ENCODE results near the gene THBS3.
"Not testable (repeated sequence)": the region's sequence is repeated elsewhere in the genome, so short reads cannot be mapped to it uniquely, and the experiment has no call there.

The THBS3 gene

GRCh38 chr1:155189926-155190325 is 17.8 kb downstream of the THBS3 start:
- not testable (repeated sequence) for H3K4me3 Mint-ChIP-seq, H3K27ac Mint-ChIP-seq, H3K9me3 Mint-ChIP-seq, H3K36me3 Mint-ChIP-seq, ATAC-seq, H3K27me3 Mint-ChIP-seq
- peaks cover 45% of the 10 kb centered on the region for H3K4me1 Mint-ChIP-seq

- no peaks in the 10 kb centered on the region for H3K27me3 Mint-ChIP-seq
- H3K4me3 Mint-ChIP-seq: no peak overlapping the region
- H3K9me3 Mint-ChIP-seq: no peaks in the 10 kb centered on the region
- no peak for ATAC-seq
- H3K36me3 Mint-ChIP-seq: no peaks in the 10 kb centered on the region
- peaks cover 48% of the 10 kb centered on the region for H3K4me1 Mint-ChIP-seq
- H3K27ac Mint-ChIP-seq: peak overlapping the region; percentile 10
Observed at GRCh38 chr1:155188268-155188667, 19.4 kb downstream of the THBS3 start.

GRCh38 chr1:155187456-155187891 is 20.2 kb downstream of the THBS3 start:
- no peaks in the 10 kb centered on the region for H3K9me3 Mint-ChIP-seq

GRCh38 chr1:155186794-155187455 is 20.8 kb downstream of the THBS3 start:
- peaks cover 42% of the 10 kb centered on the region for H3K4me1 Mint-ChIP-seq
- peak overlapping the region; percentile 91 for H3K27ac Mint-ChIP-seq
- H3K4me3 Mint-ChIP-seq: no peak overlapping the region
- no peaks in the 10 kb centered on the region for H3K27me3 Mint-ChIP-seq
- H3K9me3 Mint-ChIP-seq: no peaks in the 10 kb centered on the region
- no peak for ATAC-seq
- no peaks in the 10 kb centered on the region for H3K36me3 Mint-ChIP-seq

More at GRCh38 chr1:155187456-155187891, 20.2 kb downstream of the THBS3 start:
- Mint-ChIP-seq H3K27me3 (no peaks in the 10 kb centered on the region), H3K4me1 (peaks cover 44% of the 10 kb centered on the region), H3K36me3 (no peaks in the 10 kb centered on the region), H3K27ac (peak overlapping the region; percentile 91), H3K4me3 (no peak overlapping the region)
- no peak for ATAC-seq

GRCh38 chr1:155186067-155186793 is 21.5 kb downstream of the THBS3 start:
- Mint-ChIP-seq H3K27ac (peak overlapping the region; percentile 91), H3K27me3 (no peaks in the 10 kb centered on the region), H3K9me3 (no peaks in the 10 kb centered on the region), H3K4me1 (peaks cover 42% of the 10 kb centered on the region), H3K4me3 (no peak overlapping the region), H3K36me3 (no peaks in the 10 kb centered on the region)
- no peak for ATAC-seq

GRCh38 chr1:155185783-155186066 is 22.0 kb downstream of the THBS3 start:
- peaks cover 42% of the 10 kb centered on the region for H3K4me1 Mint-ChIP-seq
- H3K36me3 Mint-ChIP-seq: no peaks in the 10 kb centered on the region
- H3K27me3 Mint-ChIP-seq: no peaks in the 10 kb centered on the region
- H3K9me3 Mint-ChIP-seq: no peaks in the 10 kb centered on the region
- peak overlapping the region; percentile 91 for H3K27ac Mint-ChIP-seq
- H3K4me3 Mint-ChIP-seq: peak overlapping the region; percentile 5
- no peak for ATAC-seq

- Mint-ChIP-seq H3K27ac (peak overlapping the region; percentile 91), H3K9me3 (no peaks in the 10 kb centered on the region)
- peak; percentile 96 for ATAC-seq
Observed at GRCh38 chr1:155184835-155185782, 22.6 kb downstream of the THBS3 start.

GRCh38 chr1:155184351-155184811 is 23.3 kb downstream of the THBS3 start:
- H3K27ac Mint-ChIP-seq: peak overlapping the region; percentile 91
- H3K9me3 Mint-ChIP-seq: no peaks in the 10 kb centered on the region
- no peak overlapping the region for H3K4me3 Mint-ChIP-seq
- H3K36me3 Mint-ChIP-seq: peaks cover 4% of the 10 kb centered on the region
- H3K27me3 Mint-ChIP-seq: no peaks in the 10 kb centered on the region
- H3K4me1 Mint-ChIP-seq: peaks cover 42% of the 10 kb centered on the region
- no peak for ATAC-seq

More at GRCh38 chr1:155184835-155185782, 22.6 kb downstream of the THBS3 start:
- H3K4me1 Mint-ChIP-seq: peaks cover 42% of the 10 kb centered on the region
- peak overlapping the region; percentile 5 for H3K4me3 Mint-ChIP-seq
- no peaks in the 10 kb centered on the region for H3K36me3 Mint-ChIP-seq
- no peaks in the 10 kb centered on the region for H3K27me3 Mint-ChIP-seq

GRCh38 chr1:155183775-155184221 is 23.9 kb downstream of the THBS3 start:
- peaks cover 42% of the 10 kb centered on the region for H3K4me1 Mint-ChIP-seq
- ATAC-seq: no peak
- no peaks in the 10 kb centered on the region for H3K9me3 Mint-ChIP-seq
- H3K27ac Mint-ChIP-seq: peak overlapping the region; percentile 91
- peaks cover 10% of the 10 kb centered on the region for H3K36me3 Mint-ChIP-seq
- H3K27me3 Mint-ChIP-seq: no peaks in the 10 kb centered on the region
- H3K4me3 Mint-ChIP-seq: no peak overlapping the region

- Mint-ChIP-seq H3K27me3 (no peaks in the 10 kb centered on the region), H3K36me3 (peaks cover 13% of the 10 kb centered on the region), H3K4me3 (no peak overlapping the region), H3K27ac (no peak overlapping the region), H3K9me3 (no peaks in the 10 kb centered on the region), H3K4me1 (peaks cover 35% of the 10 kb centered on the region)
- no peak for ATAC-seq
Observed at GRCh38 chr1:155182052-155182550, 25.6 kb downstream of the THBS3 start.

GRCh38 chr1:155181371-155182051 is 26.2 kb downstream of the THBS3 start:
- no peaks in the 10 kb centered on the region for H3K27me3 Mint-ChIP-seq
- no peaks in the 10 kb centered on the region for H3K9me3 Mint-ChIP-seq
- no peak for ATAC-seq
- peaks cover 13% of the 10 kb centered on the region for H3K36me3 Mint-ChIP-seq
- no peak overlapping the region for H3K27ac Mint-ChIP-seq
- no peak overlapping the region for H3K4me3 Mint-ChIP-seq
- peaks cover 38% of the 10 kb centered on the region for H3K4me1 Mint-ChIP-seq

GRCh38 chr1:155179112-155180031 is 28.3 kb downstream of the THBS3 start:
- ATAC-seq: no peak
- Mint-ChIP-seq H3K4me1 (peaks cover 32% of the 10 kb centered on the region), H3K27ac (peak overlapping the region; percentile 11), H3K4me3 (no peak overlapping the region), H3K9me3 (no peaks in the 10 kb centered on the region), H3K36me3 (peaks cover 13% of the 10 kb centered on the region), H3K27me3 (no peaks in the 10 kb centered on the region)

- H3K4me3 Mint-ChIP-seq: no peak overlapping the region
- H3K36me3 Mint-ChIP-seq: peaks cover 13% of the 10 kb centered on the region
- ATAC-seq: no peak
- H3K27ac Mint-ChIP-seq: peak overlapping the region; percentile 11
- no peaks in the 10 kb centered on the region for H3K27me3 Mint-ChIP-seq
- H3K4me1 Mint-ChIP-seq: peaks cover 32% of the 10 kb centered on the region
- H3K9me3 Mint-ChIP-seq: no peaks in the 10 kb centered on the region
Observed at GRCh38 chr1:155178441-155179111, 29.1 kb downstream of the THBS3 start.
